Progenitor cell of endocrine pancreas (in vitro differentiated cells): ENCODE measurements around the gene ANKMY1. TPM values are rescaled to one million over a fixed set of nuclear protein-coding genes. Genes with fewer than 3 reads are reported as not detected.

Source experiments
- DNase-seq: peaks from one replicate; pipeline ENCODE4 v3.0.0; 2021; ENCODE audit warnings: low spot score; ENCODE audit not compliant: unreplicated experiment
- H3K27ac Mint-ChIP-seq: 2 replicates; pipeline ENCODE4 v1.8.0; 2021; ENCODE audit warnings: mild to moderate bottlenecking, moderate library complexity, mixed read lengths
- H3K27me3 Mint-ChIP-seq: 2 replicates; pipeline ENCODE4 v1.8.0; 2021; ENCODE audit warnings: mixed read lengths
- H3K36me3 Mint-ChIP-seq: 2 replicates; pipeline ENCODE4 v1.8.0; 2022; ENCODE audit warnings: mixed read lengths; ENCODE audit not compliant: insufficient read depth
- H3K4me1 Mint-ChIP-seq: 2 replicates; pipeline ENCODE4 v1.8.0; 2021; ENCODE audit warnings: low read depth, mixed read lengths
- H3K4me3 Mint-ChIP-seq: 2 replicates; pipeline ENCODE4 v1.8.0; 2021; ENCODE audit warnings: low read depth, mild to moderate bottlenecking, moderate library complexity, mixed read lengths
- H3K9me3 Mint-ChIP-seq: 2 replicates; pipeline ENCODE4 v1.8.0; 2021; ENCODE audit warnings: low read depth, mixed read lengths
- total RNA-seq: library from RNA; stranded (reverse); gene quantifications from 2 replicates; pipeline ENCODE4 v1.2.1, GENCODE V29; 2021
- TF ChIP-seq, protein P1 (sequence below): fragments of 200-600 bp; sonication (generic); IDR thresholded peaks from one replicate; pipeline ENCODE4 v1.5.0; 2021; ENCODE audit warnings: antibody characterized with exemption, mild to moderate bottlenecking; ENCODE audit not compliant: unreplicated experiment

Gene ANKMY1
- total RNA-seq, 1 donor from 2014 or later: 29.2 TPM

DNA sequence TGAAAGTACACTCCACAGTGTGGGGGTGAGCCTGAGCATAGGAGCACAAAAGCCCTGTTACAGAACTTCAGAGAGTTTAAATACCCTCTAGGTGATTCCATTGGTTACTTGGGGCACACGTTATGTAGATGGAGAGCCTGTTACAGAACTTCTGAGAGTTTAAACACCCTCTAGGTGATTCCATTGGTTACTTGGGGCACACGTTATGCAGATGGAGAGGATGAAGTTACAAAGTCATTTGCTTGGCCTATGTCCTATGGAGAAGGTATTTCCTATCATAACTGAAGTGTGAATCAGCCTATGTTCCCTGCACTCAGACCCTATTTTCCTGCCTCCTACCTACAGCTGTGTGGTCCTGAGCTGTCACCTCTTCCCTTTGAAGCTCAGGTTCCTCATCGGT lies 25.0 kb upstream of the ANKMY1 start:
- Mint-ChIP-seq H3K27ac (no peak overlapping the region), H3K4me3 (no peak overlapping the region), H3K27me3 (no peaks in the 10 kb centered on the region), H3K4me1 (peaks cover 18% of the 10 kb centered on the region), H3K36me3 (peaks cover 7% of the 10 kb centered on the region), H3K9me3 (no peaks in the 10 kb centered on the region)
- DNase-seq: no peak
- TF ChIP-seq, protein P1, sequence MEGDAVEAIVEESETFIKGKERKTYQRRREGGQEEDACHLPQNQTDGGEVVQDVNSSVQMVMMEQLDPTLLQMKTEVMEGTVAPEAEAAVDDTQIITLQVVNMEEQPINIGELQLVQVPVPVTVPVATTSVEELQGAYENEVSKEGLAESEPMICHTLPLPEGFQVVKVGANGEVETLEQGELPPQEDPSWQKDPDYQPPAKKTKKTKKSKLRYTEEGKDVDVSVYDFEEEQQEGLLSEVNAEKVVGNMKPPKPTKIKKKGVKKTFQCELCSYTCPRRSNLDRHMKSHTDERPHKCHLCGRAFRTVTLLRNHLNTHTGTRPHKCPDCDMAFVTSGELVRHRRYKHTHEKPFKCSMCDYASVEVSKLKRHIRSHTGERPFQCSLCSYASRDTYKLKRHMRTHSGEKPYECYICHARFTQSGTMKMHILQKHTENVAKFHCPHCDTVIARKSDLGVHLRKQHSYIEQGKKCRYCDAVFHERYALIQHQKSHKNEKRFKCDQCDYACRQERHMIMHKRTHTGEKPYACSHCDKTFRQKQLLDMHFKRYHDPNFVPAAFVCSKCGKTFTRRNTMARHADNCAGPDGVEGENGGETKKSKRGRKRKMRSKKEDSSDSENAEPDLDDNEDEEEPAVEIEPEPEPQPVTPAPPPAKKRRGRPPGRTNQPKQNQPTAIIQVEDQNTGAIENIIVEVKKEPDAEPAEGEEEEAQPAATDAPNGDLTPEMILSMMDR: no peak

DNA sequence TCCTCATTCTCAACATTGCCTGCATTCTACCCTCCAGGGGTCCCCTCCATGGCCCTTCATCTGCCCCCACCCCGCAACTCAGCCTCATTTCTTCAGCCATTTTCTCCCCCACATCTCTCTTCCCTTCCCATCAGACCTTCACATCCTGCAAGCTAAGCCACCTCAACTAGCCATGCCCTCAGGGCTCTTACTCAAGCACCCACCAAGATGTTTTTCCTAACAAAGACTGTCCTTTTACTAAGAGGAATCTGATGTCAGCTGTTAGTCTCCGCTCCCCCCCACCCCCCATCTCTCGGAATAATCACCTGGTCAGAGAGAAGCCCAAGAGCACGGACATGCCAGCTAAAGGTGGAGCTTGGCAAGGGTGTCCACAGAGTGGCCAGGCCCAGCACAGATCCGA lies 24.0 kb upstream of the ANKMY1 start:
- no peak for DNase-seq
- H3K27ac Mint-ChIP-seq: no peak overlapping the region
- peaks cover 7% of the 10 kb centered on the region for H3K36me3 Mint-ChIP-seq
- H3K27me3 Mint-ChIP-seq: no peaks in the 10 kb centered on the region
- peaks cover 11% of the 10 kb centered on the region for H3K4me1 Mint-ChIP-seq
- H3K9me3 Mint-ChIP-seq: no peaks in the 10 kb centered on the region
- no peak overlapping the region for H3K4me3 Mint-ChIP-seq
- TF ChIP-seq, protein P1: no peak

DNA sequence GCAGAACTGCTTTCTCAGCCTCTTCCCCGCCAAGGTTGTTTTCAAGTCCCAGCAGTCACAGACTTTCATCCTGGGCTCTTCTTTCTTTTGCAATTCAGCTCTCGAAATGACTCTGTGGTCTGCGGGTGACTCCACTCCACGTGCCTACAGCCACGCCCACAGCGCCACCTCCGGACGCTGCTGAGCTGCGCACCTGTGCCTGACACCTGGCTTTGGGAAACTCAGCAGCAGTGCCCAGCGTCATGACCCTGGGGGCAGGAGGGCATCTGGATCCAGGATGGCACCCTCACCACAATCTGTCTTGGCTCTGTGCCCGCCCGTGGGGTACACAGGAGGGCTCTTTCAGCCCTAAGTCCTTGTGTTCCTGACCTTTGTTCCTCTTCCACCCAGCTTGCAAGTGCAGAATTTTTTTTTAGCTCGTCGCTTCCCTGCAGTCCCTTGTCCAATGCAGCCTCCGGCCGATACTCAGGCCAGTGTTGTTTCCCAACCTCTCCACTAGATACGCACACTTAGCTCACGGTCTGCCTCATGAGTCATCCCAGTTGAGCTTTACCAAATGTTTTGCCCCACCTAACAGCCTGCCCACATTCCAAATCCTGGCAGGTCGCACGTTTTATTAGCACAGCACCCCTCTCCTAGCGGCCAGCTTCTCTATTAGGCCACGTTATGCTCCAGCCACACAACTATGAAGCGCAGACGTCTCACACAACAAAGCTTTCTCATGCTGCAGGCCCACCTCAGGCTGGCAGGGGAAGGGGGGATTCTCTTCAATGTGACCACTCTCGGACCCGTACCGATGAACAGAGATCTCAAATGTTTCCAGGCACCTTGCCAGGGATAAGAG lies 22.2 kb upstream of the ANKMY1 start:
- no peaks in the 10 kb centered on the region for H3K9me3 Mint-ChIP-seq
- DNase-seq: no peak
- peaks cover 7% of the 10 kb centered on the region for H3K36me3 Mint-ChIP-seq
- TF ChIP-seq, protein P1: peak; percentile 46
- H3K4me3 Mint-ChIP-seq: no peak overlapping the region
- H3K27me3 Mint-ChIP-seq: no peaks in the 10 kb centered on the region
- peak overlapping the region; percentile 38 for H3K27ac Mint-ChIP-seq
- H3K4me1 Mint-ChIP-seq: peaks cover 6% of the 10 kb centered on the region

DNA sequence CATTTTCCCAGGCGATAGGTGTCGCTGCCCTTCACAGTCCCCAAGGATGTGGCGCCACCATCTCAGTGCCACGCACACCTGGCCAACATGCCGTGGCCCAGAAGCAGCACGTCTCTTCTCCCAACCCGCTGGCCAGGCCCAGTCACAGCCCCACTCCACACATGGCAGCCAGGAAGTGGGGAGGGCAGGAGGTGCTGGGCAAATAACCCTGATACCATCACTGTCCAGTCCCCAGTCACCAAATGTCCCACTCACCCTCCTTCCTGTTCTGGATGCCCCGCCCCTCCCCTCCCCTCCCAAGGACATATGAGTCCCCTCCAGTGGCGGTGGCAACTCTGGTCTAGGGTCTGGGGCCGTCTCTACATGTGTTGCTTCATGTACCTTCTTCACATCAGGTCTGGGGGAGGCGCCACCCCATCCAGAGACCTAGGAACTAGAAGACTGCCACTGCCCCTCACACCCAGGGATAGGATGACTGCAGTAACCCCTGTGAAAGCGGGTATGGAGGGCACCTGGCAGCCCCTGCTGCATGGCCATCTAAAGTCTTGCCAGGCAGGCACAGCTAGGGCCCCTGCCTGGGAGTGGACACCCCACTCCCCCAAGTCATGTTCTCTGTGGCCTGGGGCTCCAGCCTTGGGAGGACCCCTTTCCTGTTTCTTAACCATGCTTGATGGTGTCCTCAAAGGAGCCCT lies 21.4 kb upstream of the ANKMY1 start:
- TF ChIP-seq, protein P1: no peak
- H3K27me3 Mint-ChIP-seq: no peaks in the 10 kb centered on the region
- H3K4me3 Mint-ChIP-seq: no peak overlapping the region
- H3K27ac Mint-ChIP-seq: no peak overlapping the region
- H3K9me3 Mint-ChIP-seq: no peaks in the 10 kb centered on the region
- peaks cover 3% of the 10 kb centered on the region for H3K4me1 Mint-ChIP-seq
- peaks cover 7% of the 10 kb centered on the region for H3K36me3 Mint-ChIP-seq
- DNase-seq: no peak

DNA sequence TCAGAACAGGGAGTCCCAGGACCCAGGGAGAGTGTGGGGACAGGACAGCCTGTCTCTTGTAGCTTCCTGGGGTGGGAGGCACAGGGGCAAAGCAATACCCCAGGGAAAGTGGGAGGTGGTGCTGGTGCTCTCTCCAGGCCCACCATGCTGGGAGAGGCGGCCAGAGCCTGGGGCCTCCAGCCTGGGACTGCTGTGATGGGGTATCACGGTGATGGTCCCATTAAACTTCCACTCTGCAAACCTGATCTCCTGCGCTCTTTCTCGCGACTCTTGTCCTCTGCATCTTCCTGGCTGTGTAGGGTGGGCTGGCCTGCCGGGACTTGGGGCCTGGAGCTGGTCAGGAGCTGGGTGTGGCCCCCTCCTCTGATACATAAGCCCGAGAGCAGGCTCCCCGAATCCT lies 20.7 kb upstream of the ANKMY1 start:
- H3K4me1 Mint-ChIP-seq: peaks cover 3% of the 10 kb centered on the region
- no peak overlapping the region for H3K4me3 Mint-ChIP-seq
- H3K9me3 Mint-ChIP-seq: no peaks in the 10 kb centered on the region

More for the DNA sequence above, 20.7 kb upstream of the ANKMY1 start:
- DNase-seq: no peak
- no peak overlapping the region for H3K27ac Mint-ChIP-seq
- TF ChIP-seq, protein P1: no peak
- H3K36me3 Mint-ChIP-seq: peaks cover 7% of the 10 kb centered on the region
- H3K27me3 Mint-ChIP-seq: no peaks in the 10 kb centered on the region
